AG04450 (cell line): Measurements from ENCODE around the gene OR2V1. TPM values are rescaled to one million over a fixed set of nuclear protein-coding genes. Genes with fewer than 3 reads are reported as not detected.

ENCODE experiments used
- CTCF ChIA-PET: fragments of 300-600, 350-600 bp; formaldehyde crosslinking; extraction: SDS; loops from one replicate; lab custom pipeline; 2022; ENCODE audit warnings: antibody characterized with exemption, inconsistent platforms; lab: Charles Lee
- POLR2A ChIA-PET: fragments of 350-600 bp; formaldehyde crosslinking; extraction: SDS; loops from one replicate; lab custom pipeline; 2021; ENCODE audit warnings: antibody characterized with exemption, inconsistent platforms; lab: Yijun Ruan, JAX
- DNase-seq: peaks from one replicate; pipeline ENCODE4 v3.0.0-alpha.2; 2011; ENCODE audit warnings: low read depth, low spot score
- H3K27ac ChIP-seq: one replicate; pipeline ENCODE4 v1.5.1; 2012; ENCODE audit warnings: low read depth, low read length, control low read depth
- H3K27me3 ChIP-seq: one replicate; pipeline ENCODE4 v1.6.0; 2012; ENCODE audit warnings: low read length; ENCODE audit not compliant: control insufficient read depth, insufficient read depth
- H3K4me3 ChIP-seq: 2 replicates; pipeline ENCODE4 v1.5.1; 2011; ENCODE audit warnings: mild to moderate bottlenecking, low read depth, low read length, control low read depth
- H3K9me3 ChIP-seq: 2 replicates; pipeline ENCODE4 v1.5.1; 2012; ENCODE audit warnings: low read length; ENCODE audit not compliant: control insufficient read depth, insufficient read depth
- CTCF ChIP-seq: IDR thresholded peaks from 2 replicates; pipeline ENCODE4 v1.5.1; 2011; ENCODE audit warnings: low read depth, low read length, control low read depth, inconsistent platforms
- polyA plus RNA-seq: library from polyadenylated mRNA; depleted of rRNA; stranded (reverse); fragments of >200 nt; gene quantifications from 2 replicates; pipeline ENCODE4 v1.2.3, GENCODE V29; 2011; rRNA removed

OR2V1 gene
- polyA plus RNA-seq, 1 experiment, result not detected

DNA sequence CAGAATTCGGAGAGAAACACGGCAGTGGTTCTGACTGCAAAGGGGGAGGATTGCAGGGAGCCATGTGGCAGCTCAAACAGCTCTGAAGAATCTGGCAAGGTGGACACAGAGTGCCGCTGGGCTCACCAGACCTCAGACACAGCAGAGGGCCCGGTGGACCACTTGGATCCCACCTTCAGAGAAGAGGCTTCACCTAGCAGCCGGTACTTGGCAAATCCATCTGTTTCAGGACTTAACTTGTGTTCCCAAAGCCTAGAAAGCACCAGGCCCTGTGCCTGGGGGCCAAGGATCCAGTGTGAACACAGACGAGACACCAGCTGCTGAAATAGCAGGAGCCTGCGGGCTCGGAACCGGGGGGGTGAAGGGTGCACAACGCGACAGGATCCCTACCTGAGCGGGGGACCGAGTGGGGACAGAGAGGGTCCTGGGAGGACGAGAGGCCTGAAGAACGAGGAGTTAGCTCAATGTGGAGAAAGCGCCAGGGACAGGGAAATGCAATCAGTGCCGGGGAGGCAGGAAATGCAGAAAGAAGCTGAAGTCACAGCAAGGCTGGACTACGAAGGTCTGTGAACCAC is 46.3 kb downstream of the OR2V1 start:
- CTCF ChIA-PET, result no interaction called here
- POLR2A ChIA-PET, result no interaction called here
- no peak for DNase-seq
- H3K27ac ChIP-seq, result no peak overlapping the region
- H3K9me3 ChIP-seq, result no peaks in the 10 kb centered on the region
- H3K4me3 ChIP-seq, result no peak overlapping the region
- peaks cover 15% of the 10 kb centered on the region for H3K27me3 ChIP-seq
- TF ChIP-seq CTCF, result no peak

DNA sequence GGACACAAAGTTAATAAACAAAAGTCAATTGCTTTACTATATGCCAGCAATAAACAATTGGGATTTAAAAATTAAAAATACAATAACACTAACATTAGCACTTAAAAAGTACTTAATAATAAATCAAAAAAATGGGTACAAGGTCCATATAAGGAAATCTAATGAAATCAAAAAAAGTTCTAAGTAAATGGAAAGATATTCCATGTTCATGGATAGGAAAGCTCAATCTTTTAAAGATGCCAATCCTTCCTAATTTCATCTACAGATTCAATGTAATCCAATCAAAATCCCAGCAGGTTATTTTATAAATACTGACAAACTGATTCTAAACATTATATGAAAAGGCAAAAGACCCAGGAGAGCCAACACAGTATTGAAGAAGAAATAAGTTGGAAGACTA is 49.0 kb downstream of the OR2V1 start:
- no peaks in the 10 kb centered on the region for H3K9me3 ChIP-seq
- no peak for TF ChIP-seq CTCF
- CTCF ChIA-PET, result no interaction called here

GRCh38 chr5:181076920-181077319 is 54.0 kb downstream of the OR2V1 start:
- Histone ChIP-seq H3K9me3 (peaks cover 4% of the 10 kb centered on the region), H3K4me3 (no peak overlapping the region), H3K27me3 (no peaks in the 10 kb centered on the region), H3K27ac (no peak overlapping the region)
- ChIA-PET POLR2A (no interaction called here), CTCF (no interaction called here)
- DNase-seq, result no peak
- no peak for TF ChIP-seq CTCF

More for the DNA sequence above, 49.0 kb downstream of the OR2V1 start:
- Histone ChIP-seq H3K27ac (no peak overlapping the region), H3K4me3 (no peak overlapping the region), H3K27me3 (peaks cover 15% of the 10 kb centered on the region)
- no peak for DNase-seq
- POLR2A ChIA-PET, result no interaction called here

Other genes starting within 250 kb of the OR2V1 start
- not detected in 2 replicates for gene BTNL8, start 232.0 kb downstream of the OR2V1 start, polyA plus RNA-seq
- gene BTNL3, start 142.3 kb downstream of the OR2V1 start, polyA plus RNA-seq, result not detected in 2 replicates
- not detected in 2 replicates for gene BTNL9, start 90.9 kb downstream of the OR2V1 start, polyA plus RNA-seq
- not detected in 2 replicates for gene OR2V2, start 16.4 kb upstream of the OR2V1 start, polyA plus RNA-seq
- 0.66 and 1.1 TPM in 2 replicates for gene TRIM7, start 74.0 kb upstream of the OR2V1 start, polyA plus RNA-seq
- gene TRIM41, start 92.1 kb upstream of the OR2V1 start, polyA plus RNA-seq, result 11.5 and 12.3 TPM in 2 replicates
- gene RACK1, start 112.7 kb upstream of the OR2V1 start, polyA plus RNA-seq, result 4,422 and 6,028 TPM in 2 replicates
- gene TRIM52, start 130.0 kb upstream of the OR2V1 start, polyA plus RNA-seq, result 6.2 and 8.7 TPM in 2 replicates
- gene OR4F3, start 236.1 kb upstream of the OR2V1 start, polyA plus RNA-seq, result not detected in 2 replicates